ENCODE measurements around the gene TXNRD1. TPM values are rescaled to one million over a fixed set of nuclear protein-coding genes. Genes with fewer than 3 reads are reported as not detected.
"Not testable (repeated sequence)": the region's sequence is repeated elsewhere in the genome, so short reads cannot be mapped to it uniquely, and the experiment has no call there.

The TXNRD1 gene
- total and polyA plus RNA-seq, 2 of the 8 experiments (the other 6 are each of a cell fraction or from before 2014, with no cell fraction given) = 56.8 to 127 TPM

DNA sequence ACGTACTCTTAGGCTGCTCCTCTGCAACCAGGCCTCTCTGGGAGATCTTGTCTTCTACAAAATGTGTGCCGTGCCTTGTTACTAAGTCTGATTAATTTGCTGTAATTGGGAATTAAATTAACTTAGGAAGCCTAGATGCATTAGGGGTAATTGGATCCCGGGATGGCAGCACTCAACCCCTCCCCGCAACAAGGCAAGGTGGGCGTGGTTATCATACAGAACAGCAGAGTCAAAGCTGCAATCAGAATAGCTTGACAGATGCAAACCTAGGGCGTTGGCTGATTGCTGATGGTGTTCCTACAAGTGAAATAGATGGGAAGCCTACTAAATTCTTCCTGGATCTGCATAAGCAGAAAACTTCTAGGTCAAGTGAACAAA lies 43.0 kb upstream of the TXNRD1 start (continued):
- TF ChIP-seq SAP30 (IDR thresholded peaks at IDR 0.05; ENCODE audit: insufficient read depth, insufficient replicate concordance, low read length) (no peak), PHF8 (conservative IDR thresholded peaks at IDR 0.05; ENCODE audit: low read depth, low read length) (no peak), TAF7 (optimal IDR thresholded peaks at IDR 0.05; ENCODE audit: borderline replicate concordance, low read depth, low read length) (no peak)

DNA sequence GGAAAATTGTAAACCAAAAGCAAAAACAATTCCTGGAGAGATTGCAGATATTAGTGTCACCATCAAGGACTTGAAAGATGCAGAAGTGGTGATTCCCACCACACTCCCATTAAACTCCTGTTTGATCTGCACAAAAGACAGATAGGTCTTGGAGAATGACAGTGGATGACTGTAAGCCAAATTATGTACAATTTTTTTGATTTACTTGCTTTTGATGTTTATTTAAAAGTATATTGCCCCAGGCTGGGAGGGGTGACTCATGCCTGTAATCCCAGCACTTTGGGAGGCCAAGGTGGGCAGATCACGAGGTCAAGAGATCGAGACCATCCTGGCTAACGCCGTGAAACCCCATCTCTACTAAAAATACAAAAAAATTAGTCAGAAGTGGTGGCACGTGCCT lies 41.8 kb upstream of the TXNRD1 start:
- H3K79me2 ChIP-seq (ENCODE audit: control insufficient read depth in 1 of 2, insufficient read depth in 2 of 2, low read length in 2 of 2); POLR2A ChIA-PET (ENCODE audit: partially characterized antibody); H3K27me3 ChIP-seq (replicated peaks in 1 of 4; ENCODE audit: control insufficient read depth in 3 of 4, extremely low read depth in 1 of 4, insufficient read depth in 3 of 4, low read length in 3 of 4); H3K4me2 ChIP-seq (ENCODE audit: insufficient read depth in 1 of 2, low read depth in 2 of 2, low read length in 2 of 2); H3K4me1 ChIP-seq (replicated peaks in 1 of 4; ENCODE audit: control insufficient read depth in 3 of 4, insufficient read depth in 4 of 4, low read length in 3 of 4); H3K36me3 ChIP-seq (ENCODE audit: control insufficient read depth in 2 of 4, insufficient read depth in 4 of 4, low read length in 3 of 4); H4K20me1 ChIP-seq (replicated peaks in 1 of 2; ENCODE audit: control insufficient read depth in 1 of 2, insufficient read depth in 2 of 2, low read length in 2 of 2); H2BK5ac ChIP-seq (ENCODE audit: low read depth, low read length); H4K8ac ChIP-seq (ENCODE audit: extremely low read depth, insufficient read depth, low read length); H3K4ac ChIP-seq (replicated peaks; ENCODE audit: insufficient read length, low read depth, low read length); H3K23ac ChIP-seq (ENCODE audit: insufficient read length); H3K56ac ChIP-seq (replicated peaks; ENCODE audit: insufficient read length, low read depth, low read length); H3K23me2 ChIP-seq (ENCODE audit: low read depth, low read length); H3K9ac ChIP-seq (replicated peaks in 1 of 4; ENCODE audit: extremely low read depth in 1 of 4, low read depth in 3 of 4, low read length in 3 of 4); H4K5ac ChIP-seq (ENCODE audit: insufficient read length, low read depth, low read length); H3K18ac ChIP-seq (ENCODE audit: extremely low read depth, low read length); H2BK15ac ChIP-seq (ENCODE audit: low read length); FAIRE-seq; H3K79me1 ChIP-seq (ENCODE audit: low read depth, low read length); CTCF ChIA-PET (ENCODE audit: partially characterized antibody); H2AFZ ChIP-seq (ENCODE audit: low read length); H3K27ac ChIP-seq (ENCODE audit: low read depth, low read length); H3K14ac ChIP-seq (ENCODE audit: insufficient read length); H2BK20ac ChIP-seq (ENCODE audit: low read length); H4K91ac ChIP-seq (replicated peaks; ENCODE audit: insufficient read length, low read length); H2AK5ac ChIP-seq (ENCODE audit: low read depth, low read length); H2BK120ac ChIP-seq (replicated peaks; ENCODE audit: low read depth, low read length); DNase-seq (ENCODE audit: low read depth in 1 of 2, low spot score in 2 of 2); H3K9me3 ChIP-seq (ENCODE audit: insufficient read depth in 2 of 2, low read depth in 1 of 2, low read length in 1 of 2); H2BK12ac ChIP-seq (ENCODE audit: low read depth, low read length); H3K4me3 ChIP-seq (ENCODE audit: extremely low read depth in 1 of 4, insufficient read depth in 2 of 4, low read depth in 3 of 4, low read length in 4 of 4): not testable (repeated sequence)
- 86% methylated on average over 4 of the region's 5 CpGs; no CpG with 5 or more reads in 1 of the 2 experiments for WGBS, 2 experiments (ENCODE audit: extremely low coverage in 1 of 2, insufficient coverage in 1 of 2, insufficient read length in 1 of 2, insufficient replicate concordance in 2 of 2, low coverage in 1 of 2, low lambda C conversion rate in 2 of 2, missing lambda C conversion rate in 1 of 2)

Measured in H1 (cell line).